GM23248 (cell line): ENCODE data around the gene PFDN1.

Source experiments
- EZH2 ChIP-seq: fragments of 200-600 bp; sonication (generic); IDR thresholded peaks from 2 replicates; pipeline ENCODE4 v1.6.1; 2018; ENCODE audit warnings: antibody characterized with exemption, mild to moderate bottlenecking; ENCODE audit not compliant: insufficient read depth, poor library complexity, severe bottlenecking
- EZH2phosphoT487 ChIP-seq: fragments of 200-600 bp; sonication (generic); IDR thresholded peaks from 2 replicates; pipeline ENCODE4 v1.6.1; 2018; ENCODE audit warnings: antibody characterized with exemption, moderate library complexity, mild to moderate bottlenecking, low read depth; ENCODE audit not compliant: insufficient read depth

DNA sequence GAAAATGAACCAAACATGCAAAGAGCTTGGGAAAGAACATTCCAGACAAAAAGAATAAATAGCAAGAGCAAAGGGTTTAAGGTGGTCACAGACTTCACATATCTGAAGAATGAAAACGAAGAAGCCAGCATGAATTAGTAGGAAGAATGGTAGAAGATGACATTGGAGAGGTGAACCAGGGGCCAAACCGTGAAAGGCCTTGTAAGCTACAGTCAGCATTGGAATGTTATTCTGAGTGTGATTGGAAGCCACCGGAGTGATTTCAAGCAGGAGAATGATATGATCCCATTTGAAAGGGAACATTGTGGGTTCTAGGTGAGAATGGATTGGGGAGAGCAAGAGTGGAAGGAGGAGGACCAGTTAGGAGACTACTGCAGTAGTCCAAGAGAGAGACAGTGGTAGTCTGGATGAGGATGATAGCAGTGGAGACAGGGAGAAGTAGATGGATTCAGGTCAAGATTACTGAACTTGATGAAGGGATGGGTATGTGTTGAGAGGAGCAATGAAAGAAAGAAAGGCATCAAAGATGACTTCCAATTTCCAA lies 6.9 kb upstream of the PFDN1 start:
- no peak for TF ChIP-seq EZH2phosphoT487
- no peak for TF ChIP-seq EZH2
